Fibroblast of gingiva (primary cell): ENCODE measurements around the gene CCNG1.
"Not testable (repeated sequence)": the region's sequence is repeated elsewhere in the genome, so short reads cannot be mapped to it uniquely, and the experiment has no call there.

Experiments used
- DNase-seq: peaks from one replicate; pipeline ENCODE4 v3.0.0-alpha.2; 2011; ENCODE audit warnings: low read depth

CCNG1 gene

GRCh38 chr5:163437309-163438182 is at the start of gene CCNG1:
Gene CCNG1 (plus strand): TSS chr5:163437595. CDS start chr5:163439257, 1,662 bp downstream.
- DNase-seq = peak; percentile 95

- no peak for DNase-seq
These were observed 41.6 kb upstream of the CCNG1 start for GRCh38 chr5:163395792-163396191.

- not testable (repeated sequence) for DNase-seq
These were observed 40.5 kb upstream of the CCNG1 start for GRCh38 chr5:163396818-163397340.

GRCh38 chr5:163397354-163397753 is 40.0 kb upstream of the CCNG1 start:
- DNase-seq = no peak

- no peak for DNase-seq
These were observed 37.5 kb upstream of the CCNG1 start for GRCh38 chr5:163399923-163400322.

GRCh38 chr5:163401271-163401670 is 36.1 kb upstream of the CCNG1 start:
- DNase-seq = no peak

GRCh38 chr5:163402007-163402406 is 35.4 kb upstream of the CCNG1 start:
- no peak for DNase-seq

- DNase-seq = no peak
These were observed 32.8 kb upstream of the CCNG1 start for GRCh38 chr5:163404364-163405173.

GRCh38 chr5:163407034-163407655 is 30.2 kb upstream of the CCNG1 start:
- DNase-seq = no peak

GRCh38 chr5:163408311-163408923 is 29.0 kb upstream of the CCNG1 start:
- DNase-seq = peak; percentile 54

GRCh38 chr5:163409384-163409783 is 28.0 kb upstream of the CCNG1 start:
- no peak for DNase-seq

- no peak for DNase-seq
These were observed 26.9 kb upstream of the CCNG1 start for GRCh38 chr5:163410505-163410904.

- not testable (repeated sequence) for DNase-seq
These were observed 21.7 kb upstream of the CCNG1 start for GRCh38 chr5:163415673-163416072.

- DNase-seq = no peak
These were observed 12.6 kb upstream of the CCNG1 start for GRCh38 chr5:163424836-163425235.

GRCh38 chr5:163426128-163426527 is 11.3 kb upstream of the CCNG1 start:
- DNase-seq = not testable (repeated sequence)

- no peak for DNase-seq
These were observed 4.9 kb upstream of the CCNG1 start for GRCh38 chr5:163432544-163432943.

- no peak for DNase-seq
These were observed 4.1 kb upstream of the CCNG1 start for GRCh38 chr5:163433271-163433670.

GRCh38 chr5:163434401-163434866 is 3.0 kb upstream of the CCNG1 start:
- DNase-seq = no peak

- DNase-seq = no peak
These were observed 880 bp upstream of the CCNG1 start for GRCh38 chr5:163436515-163436914.

- DNase-seq = no peak
These were observed 435 bp upstream of the CCNG1 start for GRCh38 chr5:163437011-163437308.

- no peak for DNase-seq
These were observed 1.7 kb downstream of the CCNG1 start for GRCh38 chr5:163439092-163439425.

- no peak for DNase-seq
These were observed 3.6 kb downstream of the CCNG1 start for GRCh38 chr5:163440954-163441353.
